ENCODE results near the gene PARP12.

DNA sequence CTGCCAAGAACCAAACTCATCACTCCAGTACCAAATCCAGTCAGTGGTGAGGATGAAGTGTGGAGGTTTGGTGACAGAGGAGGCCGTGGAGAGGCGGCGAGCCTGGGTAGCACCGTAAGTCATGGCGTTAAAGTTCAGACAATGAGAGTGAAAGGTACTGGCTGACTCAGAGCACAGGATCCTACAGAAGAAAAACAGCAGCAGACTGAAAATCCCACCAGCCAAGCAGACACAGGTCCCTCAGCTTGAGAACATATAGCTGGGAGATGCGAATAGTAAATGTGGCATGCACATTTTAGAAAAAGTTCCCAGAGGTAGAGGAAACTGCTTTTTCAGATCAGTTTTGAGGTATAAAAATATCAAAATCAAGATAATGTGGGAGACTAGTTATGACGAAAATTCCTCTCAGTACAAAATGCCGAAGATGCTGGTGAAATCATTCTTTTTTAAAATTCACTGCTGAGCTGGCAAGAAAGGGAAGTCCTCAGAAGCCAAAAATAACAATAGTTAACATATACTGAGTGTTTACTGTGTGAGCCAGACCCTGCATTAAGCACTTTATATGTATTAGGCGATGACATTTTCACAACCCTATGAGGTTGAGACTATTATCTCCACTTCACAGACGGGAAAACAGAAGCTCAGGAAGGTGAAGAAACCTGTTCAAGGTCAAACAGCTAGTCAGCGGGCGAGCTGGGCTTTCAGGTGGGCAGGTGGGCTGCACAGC is 20.9 kb downstream of the PARP12 start:
- no peak for TF ChIP-seq POLR2AphosphoS5 (IDR thresholded peaks at IDR 0.05; ENCODE audit: low read depth, low read length)
- TF ChIP-seq, protein P1, sequence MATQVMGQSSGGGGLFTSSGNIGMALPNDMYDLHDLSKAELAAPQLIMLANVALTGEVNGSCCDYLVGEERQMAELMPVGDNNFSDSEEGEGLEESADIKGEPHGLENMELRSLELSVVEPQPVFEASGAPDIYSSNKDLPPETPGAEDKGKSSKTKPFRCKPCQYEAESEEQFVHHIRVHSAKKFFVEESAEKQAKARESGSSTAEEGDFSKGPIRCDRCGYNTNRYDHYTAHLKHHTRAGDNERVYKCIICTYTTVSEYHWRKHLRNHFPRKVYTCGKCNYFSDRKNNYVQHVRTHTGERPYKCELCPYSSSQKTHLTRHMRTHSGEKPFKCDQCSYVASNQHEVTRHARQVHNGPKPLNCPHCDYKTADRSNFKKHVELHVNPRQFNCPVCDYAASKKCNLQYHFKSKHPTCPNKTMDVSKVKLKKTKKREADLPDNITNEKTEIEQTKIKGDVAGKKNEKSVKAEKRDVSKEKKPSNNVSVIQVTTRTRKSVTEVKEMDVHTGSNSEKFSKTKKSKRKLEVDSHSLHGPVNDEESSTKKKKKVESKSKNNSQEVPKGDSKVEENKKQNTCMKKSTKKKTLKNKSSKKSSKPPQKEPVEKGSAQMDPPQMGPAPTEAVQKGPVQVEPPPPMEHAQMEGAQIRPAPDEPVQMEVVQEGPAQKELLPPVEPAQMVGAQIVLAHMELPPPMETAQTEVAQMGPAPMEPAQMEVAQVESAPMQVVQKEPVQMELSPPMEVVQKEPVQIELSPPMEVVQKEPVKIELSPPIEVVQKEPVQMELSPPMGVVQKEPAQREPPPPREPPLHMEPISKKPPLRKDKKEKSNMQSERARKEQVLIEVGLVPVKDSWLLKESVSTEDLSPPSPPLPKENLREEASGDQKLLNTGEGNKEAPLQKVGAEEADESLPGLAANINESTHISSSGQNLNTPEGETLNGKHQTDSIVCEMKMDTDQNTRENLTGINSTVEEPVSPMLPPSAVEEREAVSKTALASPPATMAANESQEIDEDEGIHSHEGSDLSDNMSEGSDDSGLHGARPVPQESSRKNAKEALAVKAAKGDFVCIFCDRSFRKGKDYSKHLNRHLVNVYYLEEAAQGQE (IDR thresholded peaks at IDR 0.05; ENCODE audit: insufficient read depth in 1 of 2, low read depth in 2 of 2, low read length in 2 of 2) = no peak
- no peak for TF ChIP-seq SIN3A (IDR thresholded peaks at IDR 0.05; ENCODE audit: borderline replicate concordance, insufficient read depth, low read length)

Data from PFSK-1 (cell line).